C4-2B (cell line): ENCODE measurements around the gene GALNT11.

Experiments used
- ZFX ChIP-seq: fragments of 450-650 bp; IDR thresholded peaks from 2 replicates; pipeline ENCODE4 v1.6.1; 2017
- TF ChIP-seq, protein P1 (sequence below): fragments of 450-650 bp; conservative IDR thresholded peaks from 2 replicates; pipeline ENCODE4 v1.5.1; 2017; ENCODE audit warnings: mild to moderate bottlenecking

- no peak for TF ChIP-seq ZFX
- TF ChIP-seq, protein P1, sequence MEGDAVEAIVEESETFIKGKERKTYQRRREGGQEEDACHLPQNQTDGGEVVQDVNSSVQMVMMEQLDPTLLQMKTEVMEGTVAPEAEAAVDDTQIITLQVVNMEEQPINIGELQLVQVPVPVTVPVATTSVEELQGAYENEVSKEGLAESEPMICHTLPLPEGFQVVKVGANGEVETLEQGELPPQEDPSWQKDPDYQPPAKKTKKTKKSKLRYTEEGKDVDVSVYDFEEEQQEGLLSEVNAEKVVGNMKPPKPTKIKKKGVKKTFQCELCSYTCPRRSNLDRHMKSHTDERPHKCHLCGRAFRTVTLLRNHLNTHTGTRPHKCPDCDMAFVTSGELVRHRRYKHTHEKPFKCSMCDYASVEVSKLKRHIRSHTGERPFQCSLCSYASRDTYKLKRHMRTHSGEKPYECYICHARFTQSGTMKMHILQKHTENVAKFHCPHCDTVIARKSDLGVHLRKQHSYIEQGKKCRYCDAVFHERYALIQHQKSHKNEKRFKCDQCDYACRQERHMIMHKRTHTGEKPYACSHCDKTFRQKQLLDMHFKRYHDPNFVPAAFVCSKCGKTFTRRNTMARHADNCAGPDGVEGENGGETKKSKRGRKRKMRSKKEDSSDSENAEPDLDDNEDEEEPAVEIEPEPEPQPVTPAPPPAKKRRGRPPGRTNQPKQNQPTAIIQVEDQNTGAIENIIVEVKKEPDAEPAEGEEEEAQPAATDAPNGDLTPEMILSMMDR: no peak
Observed at GRCh38 chr7:152013974-152014373, 11.5 kb upstream of the GALNT11 start.
